K562 (cell line): ENCODE data around the gene NPTX2. TPM values are rescaled to one million over a fixed set of nuclear protein-coding genes. Genes with fewer than 3 reads are reported as not detected.

Source experiments
- ATAC-seq: fragments of 200-7000 bp; cut with Tn5 transposase; 3 replicates; pipeline ENCODE4 v1.9.1; 2020; ENCODE audit warnings: moderate library complexity
- BruUV-seq: library from RNA; stranded (reverse); fragments of 400-500 nt; replicated peaks from 2 replicates; lab custom pipeline; 2021; lab: Mats Ljungman, UMichigan
- CTCF ChIA-PET: fragments of 300-600 bp; formaldehyde crosslinking; extraction: SDS; loops from one replicate; lab custom pipeline; 2021; ENCODE audit warnings: low intra/inter-chr PET ratio; lab: Yijun Ruan, JAX
- POLR2A ChIA-PET: fragments of 300-600, 350-650 bp; sonication (Branson Sonifier 250); formaldehyde crosslinking; extraction: SDS; loops from one replicate; lab custom pipeline; 2021; ENCODE audit warnings: antibody characterized with exemption, inconsistent platforms; lab: Yijun Ruan, JAX
- DNase-seq, 4 experiments: peaks; one replicate each; pipeline versions ENCODE4 v3.0.0 to v3.0.0-alpha.2; 2011 to 2018; ENCODE audit warnings: low spot score in 3 of 4, mixed read lengths in 3 of 4; ENCODE audit errors: extremely low read depth in 1 of 4
- FAIRE-seq: peaks from 2 replicates; lab custom pipeline; 2011; peaks lifted over from hg19 to GRCh38; lab: Jason Lieb, UNC
- H2AFZ ChIP-seq: 2 replicates; pipeline ENCODE4 v1.6.0; 2011; ENCODE audit warnings: low read depth, low read length, control low read depth, inconsistent platforms
- H3K27ac ChIP-seq: fragments of 200-600 bp; 3 replicates; pipeline ENCODE4 v1.8.0; 2011; ENCODE audit warnings: low read depth, mild to moderate bottlenecking, control low read depth, inconsistent platforms, low read length, moderate library complexity, mixed read lengths; ENCODE audit errors: extremely low read depth
- H3K27me3 ChIP-seq, 2 experiments: fragments of 300-600 bp in 1 of 2; 2 replicates in 1 of 2; 3 replicates in 1 of 2; pipeline versions ENCODE4 v1.6.0 to v1.8.0; 2011; ENCODE audit warnings: inconsistent platforms in 2 of 2, low read length in 2 of 2, mild to moderate bottlenecking in 1 of 2, mixed read lengths in 1 of 2, moderate library complexity in 1 of 2; ENCODE audit not compliant: control insufficient read depth in 2 of 2, insufficient read depth in 2 of 2
- H3K36me3 ChIP-seq: fragments of 300-600 bp; 3 replicates; pipeline ENCODE4 v1.8.0; 2011; ENCODE audit warnings: mild to moderate bottlenecking, low read length, inconsistent platforms; ENCODE audit not compliant: control insufficient read depth, insufficient read depth
- H3K4me1 ChIP-seq, 2 experiments: fragments of 200-600 bp in 1 of 2; replicated peaks in 1 of 2; 2 replicates in 1 of 2; 3 replicates in 1 of 2; pipeline versions ENCODE4 v1.5.1 to v1.8.0; 2011; ENCODE audit warnings: inconsistent platforms in 2 of 2, low read length in 2 of 2, mild to moderate bottlenecking in 1 of 2, mixed read lengths in 1 of 2, moderate library complexity in 1 of 2; ENCODE audit not compliant: control insufficient read depth in 2 of 2, insufficient read depth in 2 of 2
- H3K4me2 ChIP-seq: 2 replicates; pipeline ENCODE4 v1.6.1; 2011; ENCODE audit warnings: low read length, control low read depth, inconsistent platforms, mixed read lengths; ENCODE audit not compliant: insufficient read depth
- H3K4me3 ChIP-seq: fragments of 200-600 bp; sonication (generic), shearing (Covaris generic); 2 replicates; pipeline ENCODE4 v1.5.1; 2016; ENCODE audit warnings: control low read depth, inconsistent platforms
- H3K79me2 ChIP-seq: fragments of 200-600 bp; 3 replicates; pipeline ENCODE4 v1.8.0; 2011; ENCODE audit warnings: low read length, inconsistent platforms; ENCODE audit not compliant: control insufficient read depth, insufficient read depth
- H3K9ac ChIP-seq, 2 experiments: 2 replicates each; pipeline versions ENCODE4 v1.6.0 to v1.6.1; 2011; ENCODE audit warnings: low read depth in 2 of 2, low read length in 2 of 2, control low read depth in 1 of 2, inconsistent platforms in 1 of 2, mild to moderate bottlenecking in 1 of 2, mixed read lengths in 1 of 2; ENCODE audit not compliant: insufficient read depth in 1 of 2
- H3K9me1 ChIP-seq: one replicate; pipeline ENCODE4 v1.6.0; 2011; ENCODE audit warnings: inconsistent platforms, mild to moderate bottlenecking, low read length, moderate library complexity; ENCODE audit not compliant: control insufficient read depth, insufficient read depth
- H3K9me3 ChIP-seq: replicated peaks from 2 replicates; pipeline ENCODE4 v1.5.1; 2011; ENCODE audit warnings: low read depth, low read length, inconsistent platforms; ENCODE audit not compliant: control insufficient read depth, insufficient read depth
- H4K20me1 ChIP-seq: replicated peaks from 2 replicates; pipeline ENCODE4 v1.6.1; 2011; ENCODE audit warnings: low read length, inconsistent platforms, mixed read lengths; ENCODE audit not compliant: control insufficient read depth, insufficient read depth
- CBFB ChIP-seq: sonication (generic); formaldehyde crosslinking; IDR thresholded peaks from 2 replicates; pipeline ENCODE4 v1.4.0; 2020; ENCODE audit warnings: mild to moderate bottlenecking, missing genetic modification reagents
- CHD2 ChIP-seq: IDR thresholded peaks from 2 replicates; pipeline ENCODE4 v1.6.1; 2011; ENCODE audit warnings: low read depth, low read length
- DNMT1 ChIP-seq: fragments of 450-650 bp; IDR thresholded peaks from 2 replicates; pipeline ENCODE4 v1.6.1; 2016; ENCODE audit warnings: antibody characterized with exemption, mild to moderate bottlenecking
- HLTF ChIP-seq: fragments of 450-650 bp; IDR thresholded peaks from 2 replicates; pipeline ENCODE4 v1.6.1; 2016
- HMG20A ChIP-seq: fragments of 450-650 bp; formaldehyde crosslinking; conservative IDR thresholded peaks from 2 replicates; pipeline ENCODE4 v1.4.0; 2020; ENCODE audit warnings: mild to moderate bottlenecking, mixed read lengths
- HNRNPLL ChIP-seq: fragments of 200-400 bp; formaldehyde crosslinking; IDR thresholded peaks from 2 replicates; pipeline ENCODE4 v1.6.1; 2017; ENCODE audit warnings: low read length, low read depth, mild to moderate bottlenecking; ENCODE audit not compliant: poor library complexity, severe bottlenecking
- POLR3G ChIP-seq: IDR thresholded peaks from 2 replicates; pipeline ENCODE4 v1.6.1; 2011; ENCODE audit not compliant: insufficient read length, insufficient replicate concordance; ENCODE audit errors: extremely low read depth
- PTRF ChIP-seq: fragments of 450-650 bp; IDR thresholded peaks from 2 replicates; pipeline ENCODE4 v1.6.1; 2016; ENCODE audit warnings: mild to moderate bottlenecking, missing genetic modification characterization, missing compliant biosample characterization
- ZNF165 ChIP-seq: fragments of 250-450 bp; sonication (Bioruptor Pico); IDR thresholded peaks from 2 replicates; pipeline ENCODE4 v1.4.0; 2020; ENCODE audit warnings: borderline replicate concordance
- ZNF311 ChIP-seq: fragments of 250-450 bp; sonication (Bioruptor Pico); IDR thresholded peaks from 2 replicates; pipeline ENCODE4 v1.4.0; 2020; ENCODE audit warnings: mild to moderate bottlenecking, moderate library complexity
- WGBS: fragments of 100-300 bp; shearing (Covaris generic); methylation state at CpG from one replicate; pipeline ENCODE4 v1.1.6; 2016; ENCODE audit warnings: low coverage, mixed read lengths; ENCODE audit not compliant: insufficient coverage; ENCODE audit errors: missing lambda C conversion rate; 5-methylcytosine and 5-hydroxymethylcytosine counted together
- in situ Hi-C: fragments of 300-500 bp; cut with MboI; formaldehyde crosslinking; loops from 4 replicates; pipeline ENCODE4 v1.15.0; 2018; ENCODE audit warnings: inconsistent platforms, mixed read lengths
- intact Hi-C: fragments of 100-400 bp; cut with micrococcal nuclease; formaldehyde crosslinking; loops from 2 replicates; pipeline ENCODE4 v1.14.2; 2022
- polyA plus RNA-seq, 8 experiments: library from polyadenylated mRNA; depleted of rRNA in 4 of 8; stranded (reverse) in 5 of 8; unstranded in 3 of 8; fragments of >200 nt; fragmentation: Nextera tagmentation in 2 of 8; fragmentation: Illumina TruSeq in 1 of 8; extraction: Ambion mirVana in 2 of 8; extraction: Trizol in 1 of 8; gene quantifications; 2 replicates each; pipeline versions ENCODE4 v1.2.1 to v1.2.3, GENCODE V29; 2011 to 2014; ENCODE audit warnings: inconsistent platforms in 1 of 8, missing spikeins in 1 of 8
- total RNA-seq, 7 experiments: library from RNA; depleted of rRNA in 6 of 7; stranded (reverse); fragments of >200 nt in 6 of 7; fragmentation: Illumina TruSeq in 2 of 7; extraction: Trizol in 2 of 7; gene quantifications; 2 replicates each; pipeline versions ENCODE4 v1.2.1 to v1.2.3, GENCODE V29; 2011 to 2021; ENCODE audit warnings: low replicate concordance in 1 of 7
- TF ChIP-seq, protein P1 (sequence below): sonication (generic); formaldehyde crosslinking; IDR thresholded peaks from 2 replicates; pipeline ENCODE4 v1.8.1; 2023; ENCODE audit warnings: mild to moderate bottlenecking, missing genetic modification reagents
- TF ChIP-seq, protein P2 (sequence below), 2 experiments: fragments of 250-450 bp in 1 of 2; fragments of 450-650 bp in 1 of 2; sonication (Bioruptor Pico) in 1 of 2; IDR thresholded peaks; 2 replicates each; pipeline versions ENCODE4 v1.6.1 to v1.8.0; 2016 to 2021; ENCODE audit warnings: mild to moderate bottlenecking in 2 of 2, moderate library complexity in 2 of 2, missing compliant biosample characterization in 1 of 2, missing genetic modification characterization in 1 of 2
- TF ChIP-seq, protein P3 (sequence below), 3 experiments: IDR thresholded peaks in 2 of 3; conservative IDR thresholded peaks in 1 of 3; 2 replicates each; pipeline ENCODE4 v1.5.1; 2011 to 2012; ENCODE audit warnings: low read length in 3 of 3, mild to moderate bottlenecking in 3 of 3, control low read depth in 2 of 3, improper control_type of control experiment in 1 of 3, inconsistent platforms in 1 of 3, low read depth in 1 of 3, mixed read lengths in 1 of 3, moderate library complexity in 1 of 3; ENCODE audit not compliant: insufficient read depth in 2 of 3
- TF ChIP-seq, protein P4 (sequence below): sonication (generic); formaldehyde crosslinking; IDR thresholded peaks from 2 replicates; pipeline ENCODE4 v1.8.1; 2023; ENCODE audit warnings: mild to moderate bottlenecking, missing genetic modification reagents
- TF ChIP-seq, protein P5 (sequence below), 2 experiments: IDR thresholded peaks; 2 replicates each; pipeline ENCODE4 v1.6.1; 2011; ENCODE audit warnings: borderline replicate concordance in 1 of 2, control low read depth in 1 of 2, low read depth in 1 of 2, low read length in 1 of 2, mild to moderate bottlenecking in 1 of 2, mixed read lengths in 1 of 2, moderate library complexity in 1 of 2; ENCODE audit not compliant: insufficient read depth in 1 of 2, insufficient read length in 1 of 2, poor library complexity in 1 of 2, severe bottlenecking in 1 of 2; ENCODE audit errors: extremely low read depth in 1 of 2

NPTX2 gene
- total and polyA plus RNA-seq, 9 of the 15 experiments (the other 6 are each of a cell fraction or from before 2014, with no cell fraction given), result 0.07 TPM; not detected in 8

DNA sequence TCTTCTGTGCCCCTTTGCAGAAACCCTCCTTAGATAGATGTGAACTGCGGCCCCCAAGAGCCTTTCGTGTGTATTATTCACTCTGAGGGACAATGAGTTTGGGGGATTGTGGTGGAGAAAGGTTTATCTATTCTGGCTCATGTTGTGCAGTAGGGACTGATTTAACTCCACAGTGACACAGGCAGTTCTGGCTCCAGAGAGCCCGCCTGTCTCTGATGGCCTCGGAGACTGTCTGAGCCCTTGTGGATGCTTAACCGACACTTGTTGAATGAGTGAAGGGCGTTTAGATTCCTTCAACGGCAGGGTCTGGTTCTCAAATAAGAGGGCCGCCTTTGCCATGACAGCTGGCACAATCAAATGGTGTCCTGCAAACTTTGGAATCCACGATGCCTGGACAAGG lies 5.8 kb downstream of the NPTX2 start:
- no peaks in the 10 kb centered on the region for H3K9me1 ChIP-seq
- ATAC-seq (no peak), FAIRE-seq (no peak), DNase-seq (no peak)
- H3K9ac ChIP-seq, result no peak overlapping the region
- ChIA-PET POLR2A (interaction anchor here (0.7 kb wide), 1 partner anchor 18 kb away, joined by 3 read pairs; no protein-coding TSS in a partner anchor), CTCF (no interaction called here)
- no peaks in the 10 kb centered on the region for H3K36me3 ChIP-seq
- H3K4me3 ChIP-seq, result no peak overlapping the region
- H3K27me3 ChIP-seq, result peaks cover 4 to 66% of the 10 kb centered on the region in 2 experiments; a peak in 4 of 5 replicates
- no peak overlapping the region for H3K27ac ChIP-seq
- in situ Hi-C loops (no loop called here), intact Hi-C loops (no loop called here)
- H3K79me2 ChIP-seq, result no peaks in the 10 kb centered on the region
- no peak overlapping the region for H2AFZ ChIP-seq
- peaks cover 4% of the 10 kb centered on the region; the same call in 1 of the 2 replicates for H4K20me1 ChIP-seq
- peaks cover 0 to 6% of the 10 kb centered on the region in 2 experiments; a peak in 2 of 5 replicates for H3K4me1 ChIP-seq
- H3K9me3 ChIP-seq, result no peaks in the 10 kb centered on the region
- H3K4me2 ChIP-seq, result no peak overlapping the region
- BruUV-seq, result no TSS peak
- under 1% methylated on average over 9 of the region's 9 CpGs for WGBS
- no peak for TF ChIP-seq POLR3G
- TF ChIP-seq CBFB (CRISPR knock-in tag), result no peak
- TF ChIP-seq HLTF, result no peak
- TF ChIP-seq, protein P1, sequence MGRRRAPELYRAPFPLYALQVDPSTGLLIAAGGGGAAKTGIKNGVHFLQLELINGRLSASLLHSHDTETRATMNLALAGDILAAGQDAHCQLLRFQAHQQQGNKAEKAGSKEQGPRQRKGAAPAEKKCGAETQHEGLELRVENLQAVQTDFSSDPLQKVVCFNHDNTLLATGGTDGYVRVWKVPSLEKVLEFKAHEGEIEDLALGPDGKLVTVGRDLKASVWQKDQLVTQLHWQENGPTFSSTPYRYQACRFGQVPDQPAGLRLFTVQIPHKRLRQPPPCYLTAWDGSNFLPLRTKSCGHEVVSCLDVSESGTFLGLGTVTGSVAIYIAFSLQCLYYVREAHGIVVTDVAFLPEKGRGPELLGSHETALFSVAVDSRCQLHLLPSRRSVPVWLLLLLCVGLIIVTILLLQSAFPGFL, result no peak
- TF ChIP-seq HNRNPLL, result no peak
- TF ChIP-seq, protein P2, sequence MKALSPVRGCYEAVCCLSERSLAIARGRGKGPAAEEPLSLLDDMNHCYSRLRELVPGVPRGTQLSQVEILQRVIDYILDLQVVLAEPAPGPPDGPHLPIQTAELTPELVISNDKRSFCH (CRISPR knock-in tag; IDR thresholded peaks at IDR 0.05), result no peak
- TF ChIP-seq, protein P2 (tag; IDR thresholded peaks at IDR 0.05), result no peak
- no peak for TF ChIP-seq ZNF165 (CRISPR knock-in tag)
- TF ChIP-seq PTRF (tag), result no peak
- no peak for TF ChIP-seq CHD2
- no peak for TF ChIP-seq HMG20A (CRISPR knock-in tag)
- TF ChIP-seq, protein P3, sequence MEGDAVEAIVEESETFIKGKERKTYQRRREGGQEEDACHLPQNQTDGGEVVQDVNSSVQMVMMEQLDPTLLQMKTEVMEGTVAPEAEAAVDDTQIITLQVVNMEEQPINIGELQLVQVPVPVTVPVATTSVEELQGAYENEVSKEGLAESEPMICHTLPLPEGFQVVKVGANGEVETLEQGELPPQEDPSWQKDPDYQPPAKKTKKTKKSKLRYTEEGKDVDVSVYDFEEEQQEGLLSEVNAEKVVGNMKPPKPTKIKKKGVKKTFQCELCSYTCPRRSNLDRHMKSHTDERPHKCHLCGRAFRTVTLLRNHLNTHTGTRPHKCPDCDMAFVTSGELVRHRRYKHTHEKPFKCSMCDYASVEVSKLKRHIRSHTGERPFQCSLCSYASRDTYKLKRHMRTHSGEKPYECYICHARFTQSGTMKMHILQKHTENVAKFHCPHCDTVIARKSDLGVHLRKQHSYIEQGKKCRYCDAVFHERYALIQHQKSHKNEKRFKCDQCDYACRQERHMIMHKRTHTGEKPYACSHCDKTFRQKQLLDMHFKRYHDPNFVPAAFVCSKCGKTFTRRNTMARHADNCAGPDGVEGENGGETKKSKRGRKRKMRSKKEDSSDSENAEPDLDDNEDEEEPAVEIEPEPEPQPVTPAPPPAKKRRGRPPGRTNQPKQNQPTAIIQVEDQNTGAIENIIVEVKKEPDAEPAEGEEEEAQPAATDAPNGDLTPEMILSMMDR (IDR thresholded peaks at IDR 0.05 in 2 of 3, conservative IDR thresholded peaks at IDR 0.05 in 1 of 3; ENCODE audit: insufficient read depth in 2 of 3, low read depth in 1 of 3, low read length in 3 of 3), result no peak
- TF ChIP-seq, protein P4, sequence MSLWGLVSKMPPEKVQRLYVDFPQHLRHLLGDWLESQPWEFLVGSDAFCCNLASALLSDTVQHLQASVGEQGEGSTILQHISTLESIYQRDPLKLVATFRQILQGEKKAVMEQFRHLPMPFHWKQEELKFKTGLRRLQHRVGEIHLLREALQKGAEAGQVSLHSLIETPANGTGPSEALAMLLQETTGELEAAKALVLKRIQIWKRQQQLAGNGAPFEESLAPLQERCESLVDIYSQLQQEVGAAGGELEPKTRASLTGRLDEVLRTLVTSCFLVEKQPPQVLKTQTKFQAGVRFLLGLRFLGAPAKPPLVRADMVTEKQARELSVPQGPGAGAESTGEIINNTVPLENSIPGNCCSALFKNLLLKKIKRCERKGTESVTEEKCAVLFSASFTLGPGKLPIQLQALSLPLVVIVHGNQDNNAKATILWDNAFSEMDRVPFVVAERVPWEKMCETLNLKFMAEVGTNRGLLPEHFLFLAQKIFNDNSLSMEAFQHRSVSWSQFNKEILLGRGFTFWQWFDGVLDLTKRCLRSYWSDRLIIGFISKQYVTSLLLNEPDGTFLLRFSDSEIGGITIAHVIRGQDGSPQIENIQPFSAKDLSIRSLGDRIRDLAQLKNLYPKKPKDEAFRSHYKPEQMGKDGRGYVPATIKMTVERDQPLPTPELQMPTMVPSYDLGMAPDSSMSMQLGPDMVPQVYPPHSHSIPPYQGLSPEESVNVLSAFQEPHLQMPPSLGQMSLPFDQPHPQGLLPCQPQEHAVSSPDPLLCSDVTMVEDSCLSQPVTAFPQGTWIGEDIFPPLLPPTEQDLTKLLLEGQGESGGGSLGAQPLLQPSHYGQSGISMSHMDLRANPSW (CRISPR knock-in tag), result no peak
- TF ChIP-seq DNMT1, result no peak
- TF ChIP-seq, protein P5, sequence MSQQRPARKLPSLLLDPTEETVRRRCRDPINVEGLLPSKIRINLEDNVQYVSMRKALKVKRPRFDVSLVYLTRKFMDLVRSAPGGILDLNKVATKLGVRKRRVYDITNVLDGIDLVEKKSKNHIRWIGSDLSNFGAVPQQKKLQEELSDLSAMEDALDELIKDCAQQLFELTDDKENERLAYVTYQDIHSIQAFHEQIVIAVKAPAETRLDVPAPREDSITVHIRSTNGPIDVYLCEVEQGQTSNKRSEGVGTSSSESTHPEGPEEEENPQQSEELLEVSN (IDR thresholded peaks at IDR 0.05; ENCODE audit: borderline replicate concordance in 1 of 2, extremely low read depth in 1 of 2, insufficient read depth in 1 of 2, insufficient read length in 1 of 2, low read depth in 1 of 2, low read length in 1 of 2, poor library complexity in 1 of 2, severe bottlenecking in 1 of 2), result no peak
- no peak for TF ChIP-seq ZNF311 (CRISPR knock-in tag)
